Activated CD4-positive, alpha-beta T cell treated with anti-CD3 and anti-CD28 coated beads for 1 hour (primary cell): ENCODE measurements around the gene SIL1.
"Not testable (repeated sequence)": the region's sequence is repeated elsewhere in the genome, so short reads cannot be mapped to it uniquely, and the experiment has no call there.

Source experiments
- DNase-seq: peaks from one replicate; pipeline ENCODE4 v3.0.0-alpha.2; 2020

The SIL1 gene

DNA sequence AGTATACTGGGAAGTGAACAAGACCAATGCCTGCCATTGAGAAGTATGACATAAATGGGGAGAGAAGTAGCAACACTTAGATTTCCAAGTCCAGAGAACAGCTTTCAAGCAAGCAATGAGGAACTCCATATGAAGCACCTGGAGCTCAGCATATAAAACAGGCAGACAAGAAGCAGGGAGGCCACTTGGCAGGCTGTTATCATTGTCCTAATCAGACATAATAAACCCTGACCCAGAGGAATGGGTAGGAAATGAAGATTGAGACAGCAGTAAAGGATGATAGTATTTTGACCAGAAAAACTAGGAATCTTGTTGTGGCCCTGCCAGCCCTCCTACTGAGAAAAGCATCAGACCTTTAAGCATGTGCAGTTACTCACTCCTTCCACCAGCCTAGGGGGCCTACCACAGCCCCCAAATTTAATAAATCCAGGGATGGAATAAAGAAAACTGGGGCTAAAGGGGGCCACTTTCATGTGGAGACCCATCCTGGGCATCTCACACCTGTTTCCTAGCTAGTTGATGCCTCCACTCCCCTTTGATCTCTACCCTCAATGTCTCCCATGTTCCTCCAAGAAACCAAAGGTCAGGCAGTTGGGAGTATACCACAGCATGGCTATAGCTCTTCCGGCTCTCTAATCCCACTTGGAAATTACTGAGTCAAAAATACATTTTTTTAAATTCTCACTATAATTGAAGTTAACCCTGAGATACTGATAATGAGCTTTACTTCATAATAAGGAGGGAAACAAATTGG, 135.1 kb downstream of the SIL1 start:
- DNase-seq: no peak

DNA sequence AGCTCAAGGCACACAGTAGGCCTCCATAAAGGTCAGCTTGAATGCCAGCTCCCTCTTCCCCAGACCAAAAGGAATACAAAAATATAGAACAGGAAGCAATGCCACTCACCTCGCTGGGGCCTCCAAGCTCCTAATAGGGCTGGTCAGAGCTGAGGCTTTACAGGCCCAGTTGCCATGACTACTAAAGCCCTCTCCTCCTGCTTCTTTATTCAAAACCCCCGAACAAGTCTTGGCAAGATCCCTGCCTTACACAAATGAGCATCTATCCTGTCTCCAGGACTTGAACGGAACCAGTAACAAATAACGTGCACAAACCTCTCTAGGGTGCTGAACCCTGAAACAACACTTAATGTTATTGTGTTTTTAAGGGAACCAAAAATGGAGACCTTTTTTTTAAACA, 136.3 kb downstream of the SIL1 start:
- no peak for DNase-seq

DNA sequence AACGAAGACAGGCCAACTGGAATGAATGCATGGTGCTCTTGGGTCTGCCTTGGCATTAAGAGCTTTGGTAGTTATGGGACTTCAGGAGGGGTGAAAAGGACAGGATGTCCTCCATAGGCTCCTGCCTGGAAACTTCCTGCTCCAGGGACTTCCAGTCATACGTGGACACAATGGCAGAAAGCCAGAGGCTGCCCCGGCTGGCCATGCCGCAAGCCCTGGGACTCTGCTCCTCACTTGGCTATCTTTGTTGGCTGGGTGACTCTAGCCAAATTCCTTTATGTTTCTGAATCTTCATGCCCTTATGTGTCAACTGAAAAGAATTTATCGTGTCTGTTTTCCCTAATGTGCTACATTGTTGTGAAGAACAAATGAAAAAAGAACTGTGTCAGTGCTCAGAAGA, 136.9 kb downstream of the SIL1 start:
- no peak for DNase-seq

DNA sequence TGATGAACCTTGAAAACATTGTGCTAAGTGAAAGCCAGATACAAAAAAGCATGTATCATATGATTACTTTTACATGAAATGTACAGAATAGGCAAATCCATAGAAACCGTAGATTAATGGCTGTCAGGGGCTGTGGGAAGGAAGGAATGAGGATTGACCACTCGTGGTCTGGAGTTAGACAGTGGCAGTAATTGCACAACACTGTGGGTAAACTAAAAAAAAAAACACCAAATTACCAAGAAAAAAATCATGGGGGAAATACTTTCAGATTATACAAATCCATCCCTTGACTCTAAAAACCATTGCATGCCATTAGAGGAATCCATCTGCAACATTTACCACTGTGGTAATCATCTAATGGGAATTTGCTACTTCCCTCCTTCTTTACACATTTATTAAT, 140.0 kb downstream of the SIL1 start:
- no peak for DNase-seq

DNA sequence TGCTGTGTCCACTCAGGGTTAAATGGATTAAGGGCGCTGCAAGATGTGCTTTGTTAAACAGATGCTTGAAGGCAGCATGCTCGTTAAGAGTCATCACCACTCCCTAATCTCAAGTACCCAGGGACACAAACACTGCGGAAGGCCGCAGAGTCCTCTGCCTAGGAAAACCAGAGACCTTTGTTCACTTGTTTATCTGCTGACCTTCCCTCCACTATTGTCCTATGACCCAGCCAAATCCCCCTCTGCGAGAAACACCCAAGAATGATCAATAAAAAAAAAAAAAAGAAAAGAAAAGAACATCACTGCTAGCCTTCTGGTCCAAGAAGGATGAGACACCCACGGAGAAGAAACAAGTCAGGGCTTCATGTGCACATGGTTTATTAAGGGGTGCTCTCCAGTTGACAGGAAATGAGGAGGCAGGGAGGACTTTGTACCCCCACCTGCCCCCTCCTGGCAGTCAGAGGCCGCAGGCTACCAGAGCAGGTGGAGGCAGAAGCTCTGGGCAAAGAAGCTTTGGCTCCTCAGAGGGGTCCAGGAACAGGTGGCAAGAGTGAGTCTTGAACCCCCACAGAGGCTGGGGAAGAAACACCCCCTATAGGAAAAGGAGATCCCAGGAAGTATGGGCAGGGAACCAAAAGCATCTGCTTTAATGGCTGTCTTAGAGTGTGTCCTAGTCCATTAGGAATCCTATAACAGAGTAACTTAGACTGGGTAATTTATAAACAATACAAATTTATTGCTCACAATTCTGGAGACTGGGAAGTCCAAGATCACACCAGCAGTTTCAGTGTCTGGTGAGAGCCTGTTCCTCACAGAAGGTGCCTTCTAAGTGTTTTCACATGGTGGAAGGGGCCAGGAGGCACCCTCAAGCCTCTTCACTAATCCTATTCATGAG, 140.9 kb downstream of the SIL1 start:
- not testable (repeated sequence) for DNase-seq

DNA sequence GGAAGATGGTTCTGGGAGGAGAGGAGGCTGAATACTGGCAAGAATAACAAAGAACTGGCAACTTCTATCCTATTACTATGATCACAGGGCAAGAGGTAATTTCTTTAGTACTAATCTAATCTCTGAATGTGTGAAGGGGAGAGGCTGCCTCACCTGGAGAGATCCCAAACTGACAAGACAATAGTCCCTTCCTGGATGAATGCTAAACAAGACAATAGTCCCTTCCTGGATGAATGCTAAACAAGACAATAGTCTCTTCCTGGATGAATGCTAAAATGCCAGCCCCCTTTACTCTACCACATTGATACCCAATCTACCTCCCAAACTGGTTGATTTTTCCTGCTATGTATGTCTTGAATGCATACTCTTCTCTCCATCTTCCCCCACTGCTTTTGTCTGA, 145.2 kb downstream of the SIL1 start:
- DNase-seq: no peak

DNA sequence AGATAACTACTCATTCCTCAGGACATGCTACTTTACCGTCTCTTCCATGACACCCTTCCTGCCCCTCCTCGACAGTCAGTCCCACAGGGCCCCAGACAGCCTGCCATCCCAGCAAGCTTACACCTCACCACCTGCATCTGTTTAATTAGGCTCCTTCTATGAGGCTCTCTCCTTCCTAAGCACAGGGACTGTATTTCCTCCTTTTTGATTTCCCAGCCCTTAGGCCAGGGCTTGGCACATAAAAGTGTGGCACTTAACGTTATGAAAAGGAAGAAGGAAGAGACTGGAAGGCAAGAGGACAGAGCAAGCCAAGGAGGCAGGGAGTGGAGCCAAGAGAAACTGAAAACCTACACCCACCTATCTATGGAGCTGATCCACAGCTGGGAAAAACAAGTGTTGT, 146.8 kb downstream of the SIL1 start:
- DNase-seq: no peak

DNA sequence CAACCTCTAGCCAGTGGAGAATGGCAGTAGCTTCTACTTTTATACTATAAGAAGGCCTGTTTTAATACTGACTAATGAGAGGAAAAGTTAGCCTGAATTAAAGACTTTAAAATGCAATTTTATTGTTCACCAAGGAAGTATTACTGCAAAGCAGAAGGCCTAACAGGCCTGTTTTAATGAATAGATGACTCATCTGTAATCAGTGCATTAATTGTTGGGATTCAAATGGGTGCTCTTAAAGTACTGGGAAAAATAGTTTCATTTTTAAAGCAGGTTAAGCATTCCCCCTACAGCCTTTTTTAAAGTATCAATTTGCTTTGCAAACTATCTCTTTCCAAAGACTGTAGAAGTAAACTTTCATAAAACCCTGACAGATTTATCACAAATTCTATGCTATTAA, 147.7 kb downstream of the SIL1 start:
- no peak for DNase-seq

DNA sequence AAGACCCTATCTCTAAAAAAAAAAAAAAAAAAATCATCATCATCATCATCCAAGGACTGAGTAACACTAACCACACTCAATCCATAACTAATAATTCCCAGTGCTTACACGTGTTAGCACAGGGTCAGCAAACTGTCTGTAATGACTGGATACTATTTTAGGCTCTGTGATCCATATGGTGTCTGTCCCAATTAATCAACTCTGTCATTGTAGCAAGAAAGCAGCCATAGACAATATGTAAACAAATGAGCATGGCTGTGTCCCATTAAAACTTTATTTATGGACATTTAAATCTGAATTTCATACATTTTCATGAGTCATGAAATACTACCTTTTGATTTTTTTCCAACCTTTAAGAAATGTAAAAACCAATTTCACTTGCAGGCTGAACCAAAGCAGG, 148.4 kb downstream of the SIL1 start:
- no peak for DNase-seq

DNA sequence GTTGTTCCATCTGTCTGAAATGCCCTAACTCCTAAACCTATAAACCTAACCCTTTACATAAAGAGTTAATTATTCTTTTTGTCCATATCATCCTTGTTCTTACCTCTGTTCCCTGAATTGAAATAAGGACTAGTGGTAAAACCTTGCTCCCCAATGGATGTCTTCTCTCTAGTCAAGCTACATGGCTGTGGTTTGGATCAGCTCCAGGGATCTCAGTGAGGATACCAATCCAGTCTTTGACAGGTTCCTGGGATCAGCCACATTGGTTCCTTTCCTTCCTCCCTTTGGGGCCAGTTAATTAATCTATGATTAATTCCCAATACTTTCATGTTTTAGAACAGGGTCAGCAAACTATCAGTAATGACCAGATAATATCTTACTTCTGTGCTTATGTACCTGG, 151.6 kb downstream of the SIL1 start:
- DNase-seq: no peak

DNA sequence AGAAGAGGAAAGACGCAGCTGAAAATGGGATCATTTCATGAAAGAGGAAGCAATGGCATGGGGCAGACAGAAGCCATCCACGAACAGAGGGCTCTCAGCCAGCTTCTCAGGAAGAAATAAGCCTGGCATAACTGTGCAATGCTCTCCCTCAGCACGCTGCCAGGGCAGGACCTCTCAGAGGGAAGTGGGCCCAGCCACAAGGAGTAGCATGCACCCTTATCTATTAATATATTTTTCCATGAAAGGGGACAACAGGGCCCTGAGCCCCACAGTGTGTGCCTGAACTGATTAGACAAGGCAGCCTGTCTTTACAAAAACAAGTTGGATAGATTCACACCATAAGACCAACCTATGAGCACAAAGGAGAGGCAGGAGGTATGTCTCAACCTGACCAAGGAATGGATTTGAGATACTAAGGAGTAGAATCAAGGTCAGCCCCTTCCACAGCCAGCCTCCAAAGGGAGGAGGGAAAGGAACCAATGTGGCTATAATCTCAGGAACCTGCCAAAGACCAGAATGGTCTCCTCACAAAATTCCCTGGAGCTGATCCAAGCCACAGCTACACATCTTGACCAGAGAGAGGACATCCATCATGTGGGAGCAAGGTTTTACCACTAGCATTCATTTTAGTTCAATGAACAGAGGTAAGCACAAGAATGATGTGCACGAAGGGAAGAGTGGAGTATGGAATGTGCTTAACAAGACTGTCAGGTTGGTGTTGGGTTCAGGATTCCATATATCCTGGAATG, 154.8 kb downstream of the SIL1 start:
- no peak for DNase-seq

DNA sequence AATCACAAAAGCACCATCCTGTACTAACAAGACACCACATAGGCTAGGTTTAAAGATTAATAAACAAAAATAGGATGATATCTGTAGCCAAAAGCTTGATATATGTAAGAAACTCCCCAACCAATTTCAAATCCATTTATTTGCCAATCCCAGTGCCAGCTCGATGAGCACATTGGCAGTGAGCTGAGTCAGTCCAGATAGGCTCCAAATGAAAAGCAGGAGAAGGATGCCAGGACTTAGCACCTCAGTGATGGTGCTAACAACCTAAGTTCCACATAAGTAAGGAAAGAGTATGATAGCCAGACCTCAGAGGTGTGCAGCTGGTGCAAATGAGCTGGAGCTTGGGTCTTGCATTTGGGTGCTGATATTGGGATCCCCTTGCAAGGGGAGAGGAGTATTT, 158.1 kb downstream of the SIL1 start:
- no peak for DNase-seq

DNA sequence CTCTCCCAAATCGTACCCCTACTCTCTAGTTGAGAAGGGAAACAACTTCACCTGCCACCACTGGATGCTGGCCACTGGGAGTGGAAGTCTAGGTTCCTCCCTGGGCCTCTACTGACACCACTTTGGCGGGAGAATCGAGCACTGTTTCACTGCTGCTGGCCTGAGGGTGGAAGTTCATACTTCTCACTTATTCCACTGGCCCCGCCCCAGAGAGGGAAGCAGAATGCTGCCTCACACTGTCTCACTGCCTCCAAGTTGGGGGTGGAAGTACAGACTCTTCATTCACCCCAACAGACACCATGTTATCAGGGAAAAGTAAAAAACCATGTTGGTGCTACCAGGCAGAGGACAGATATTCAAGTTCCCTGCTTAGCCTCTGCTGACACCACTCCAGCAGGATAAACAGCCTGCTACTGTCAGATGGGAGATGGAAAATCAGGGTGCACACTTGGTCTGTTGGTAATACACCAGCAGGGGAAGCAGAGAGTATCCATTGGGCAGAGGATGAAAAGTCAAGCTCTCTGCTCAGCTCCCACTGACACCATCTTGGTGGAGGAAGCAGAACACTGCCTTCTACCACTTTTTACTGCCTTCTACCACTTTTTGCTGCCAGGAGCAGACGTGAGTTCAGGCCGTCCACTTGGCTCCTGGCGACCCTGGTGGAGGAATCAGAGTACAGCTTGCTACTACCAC, 159.4 kb downstream of the SIL1 start:
- no peak for DNase-seq

DNA sequence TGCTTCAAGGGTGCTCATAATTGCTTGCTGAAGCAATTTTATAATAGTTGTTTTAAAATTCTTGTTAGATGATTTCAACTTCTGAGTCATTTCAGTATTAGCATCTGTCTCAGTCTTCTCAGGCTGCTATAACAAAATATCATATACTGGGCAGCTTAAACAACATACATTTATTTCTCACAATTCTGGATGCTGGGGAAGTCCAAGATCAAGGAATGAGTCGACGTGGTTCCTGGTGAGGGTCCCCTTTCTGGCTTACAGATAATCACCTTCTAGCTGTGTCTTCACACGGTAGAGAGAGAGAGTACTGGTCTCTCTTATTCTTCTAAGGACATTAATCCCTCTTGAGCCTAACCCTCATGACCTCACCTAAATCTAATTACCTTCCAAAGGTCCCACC, 160.4 kb downstream of the SIL1 start:
- no peak for DNase-seq

DNA sequence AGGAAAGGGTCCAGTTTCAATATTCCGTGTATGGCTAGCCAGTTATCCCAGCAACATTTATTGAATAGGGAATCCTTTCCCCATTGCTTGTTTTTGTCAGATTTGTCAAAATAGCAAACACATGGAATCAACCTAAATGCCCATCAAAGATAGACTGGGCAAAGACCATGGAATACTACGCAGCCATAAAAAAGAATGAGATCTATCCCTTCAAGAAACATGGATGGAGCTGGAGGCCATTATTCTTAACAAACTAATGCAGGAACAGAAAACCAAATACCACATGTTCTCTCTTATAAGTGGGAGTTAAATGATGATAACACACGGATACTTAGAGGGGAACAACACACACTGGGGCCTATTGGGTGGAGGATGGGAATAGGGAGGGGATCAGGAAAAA, 161.8 kb downstream of the SIL1 start:
- not testable (repeated sequence) for DNase-seq

DNA sequence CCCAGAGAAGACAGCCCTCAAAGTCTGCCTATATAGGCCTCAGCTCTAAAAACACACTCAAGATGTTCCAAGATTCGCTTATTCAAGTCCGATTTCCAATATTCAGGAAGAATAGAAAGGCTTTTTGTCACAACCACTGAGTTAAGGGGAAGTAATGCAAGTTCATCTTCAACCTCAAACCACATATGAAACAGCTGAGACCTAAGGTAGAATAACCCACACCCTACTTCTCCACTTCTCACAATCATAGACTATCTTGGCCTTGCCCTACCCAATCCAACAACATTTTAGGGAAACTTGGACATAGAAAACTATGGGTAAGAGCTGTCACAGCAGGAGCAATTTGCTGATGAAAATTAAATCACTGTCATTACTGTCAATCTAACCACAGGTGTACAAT, 171.0 kb downstream of the SIL1 start:
- no peak for DNase-seq

DNA sequence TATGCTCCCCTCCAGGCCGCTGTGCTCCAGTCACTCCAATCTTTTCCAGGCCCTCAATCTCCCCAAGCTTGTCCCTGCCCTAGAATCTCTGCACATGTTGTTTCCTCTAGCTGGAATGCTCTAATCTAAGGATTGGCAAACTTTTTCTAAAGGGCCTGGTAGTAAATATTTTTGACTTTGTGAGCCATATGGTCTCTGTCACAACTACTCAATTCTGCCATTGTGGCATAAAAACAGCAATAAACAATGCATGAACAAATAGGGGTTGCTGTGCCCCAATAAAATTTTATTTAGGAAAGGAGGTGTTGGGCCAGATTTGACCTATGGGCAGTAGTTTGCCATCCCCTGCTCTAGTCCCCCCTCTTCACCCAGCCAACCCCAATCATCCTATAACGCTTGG, 172.5 kb downstream of the SIL1 start:
- DNase-seq: no peak

DNA sequence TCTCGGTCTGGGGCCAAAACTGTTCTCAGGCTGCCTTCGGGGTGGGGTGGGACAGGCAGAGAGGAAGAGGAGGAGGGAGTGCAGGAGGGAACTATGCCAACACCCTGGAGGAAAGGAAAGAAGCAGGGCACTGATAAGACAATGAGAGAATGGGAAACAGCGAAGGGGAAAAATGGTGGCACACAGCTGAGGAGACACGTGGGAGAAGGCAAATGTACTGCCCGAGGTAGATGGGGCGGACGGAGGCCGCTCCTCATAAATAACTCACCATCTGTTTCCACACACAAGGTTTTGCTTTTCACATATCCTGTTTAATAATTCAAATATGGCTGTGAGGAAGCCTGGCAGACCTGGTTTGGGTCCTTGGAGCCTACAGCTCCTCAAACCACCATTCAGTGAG, 174.9 kb downstream of the SIL1 start:
- DNase-seq: no peak

DNA sequence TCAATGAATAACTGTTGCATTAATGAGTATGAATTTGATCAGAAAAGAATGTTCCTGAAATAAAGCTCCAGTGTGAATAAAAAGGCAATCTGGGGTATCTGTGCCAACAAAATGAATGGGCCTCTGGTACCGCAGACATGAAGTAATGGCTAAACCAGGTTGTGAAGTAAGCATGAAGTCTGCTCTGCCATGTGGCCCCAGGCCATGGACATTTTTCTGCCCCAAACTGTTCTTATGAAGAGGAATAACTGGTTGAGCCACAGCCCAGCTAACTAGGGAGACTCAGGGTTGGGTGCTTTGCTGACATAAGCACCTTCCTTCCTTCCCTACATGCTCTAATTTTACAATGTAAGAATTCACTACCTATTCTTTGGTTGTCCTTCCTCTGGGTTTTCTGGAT, 175.6 kb downstream of the SIL1 start:
- DNase-seq: no peak

DNA sequence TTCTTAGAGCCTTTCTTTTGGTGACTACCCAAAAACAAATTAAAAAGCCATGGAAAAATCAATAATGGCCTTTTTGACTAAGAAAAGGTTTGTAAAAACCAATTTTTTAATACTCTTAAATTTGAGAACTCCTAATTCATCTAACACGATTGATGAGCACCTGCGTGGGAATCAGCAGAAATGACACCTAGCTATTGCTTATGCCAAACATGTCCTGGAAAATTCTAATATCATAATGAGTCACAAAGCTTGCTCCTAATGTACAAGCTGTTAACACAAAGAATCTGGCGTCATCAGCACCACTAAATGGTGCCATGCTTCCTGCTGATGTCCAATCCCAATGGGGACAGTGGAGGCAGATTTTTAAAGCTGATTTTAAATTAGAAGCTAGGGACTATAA, 176.8 kb downstream of the SIL1 start:
- no peak for DNase-seq

DNA sequence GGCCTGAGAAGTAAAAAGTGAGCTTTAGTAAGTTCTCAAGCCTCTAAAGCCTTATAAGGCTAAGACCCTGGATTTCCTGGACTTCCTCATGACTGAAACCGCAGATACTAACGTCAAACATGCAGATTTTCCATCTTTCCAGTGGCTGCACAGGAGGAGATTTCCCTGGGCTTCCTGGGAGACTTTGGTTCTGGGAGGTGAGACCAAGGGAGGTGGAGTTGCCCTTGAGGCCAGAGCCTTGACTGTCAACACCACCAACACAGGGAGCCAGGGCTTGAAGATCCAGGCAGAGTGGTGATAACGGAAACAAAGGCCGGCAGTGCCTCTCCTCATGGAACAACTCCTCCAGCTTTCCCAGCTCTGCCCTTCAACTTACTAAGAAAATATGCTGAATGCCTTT, 178.3 kb downstream of the SIL1 start:
- DNase-seq: no peak

DNA sequence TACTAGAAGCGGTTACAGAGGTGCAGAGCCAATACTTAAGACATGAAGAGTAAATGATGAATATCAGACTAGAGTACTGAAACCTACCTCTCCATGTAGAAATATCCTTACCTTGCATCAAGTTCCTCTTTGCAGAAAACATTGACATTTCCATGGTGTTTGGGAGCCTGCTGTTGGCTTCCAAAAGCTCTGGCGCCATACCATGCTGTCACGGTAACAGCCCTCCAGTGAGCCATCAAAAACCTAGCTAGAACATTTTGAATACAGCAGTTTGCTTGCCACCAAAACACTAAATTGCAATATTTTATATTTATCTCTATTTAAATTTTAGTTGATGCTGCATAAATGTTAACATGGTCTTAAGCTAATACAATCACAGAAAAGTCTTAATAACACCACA, 179.0 kb downstream of the SIL1 start:
- no peak for DNase-seq

DNA sequence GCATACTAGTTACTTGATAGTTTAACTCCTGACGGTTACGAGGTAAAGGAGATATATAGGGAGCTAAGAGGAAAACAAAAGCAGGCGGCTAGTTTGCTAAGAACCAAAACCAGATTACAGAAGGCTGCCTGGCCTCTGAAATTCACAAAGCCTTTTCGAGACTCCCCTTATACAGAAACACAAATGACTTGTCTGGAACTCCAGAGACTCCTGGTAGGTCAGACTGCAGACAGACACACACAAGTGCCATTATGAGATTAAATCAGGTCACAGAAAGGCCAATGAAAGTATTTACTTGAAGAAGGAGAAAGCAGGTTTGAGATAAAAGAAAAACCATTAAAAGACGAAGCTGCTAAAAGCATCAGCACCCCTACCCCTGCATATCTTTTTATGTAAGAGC, 180.5 kb downstream of the SIL1 start:
- DNase-seq: no peak
